Measurements from ENCODE around the gene BAIAP2.

DNA sequence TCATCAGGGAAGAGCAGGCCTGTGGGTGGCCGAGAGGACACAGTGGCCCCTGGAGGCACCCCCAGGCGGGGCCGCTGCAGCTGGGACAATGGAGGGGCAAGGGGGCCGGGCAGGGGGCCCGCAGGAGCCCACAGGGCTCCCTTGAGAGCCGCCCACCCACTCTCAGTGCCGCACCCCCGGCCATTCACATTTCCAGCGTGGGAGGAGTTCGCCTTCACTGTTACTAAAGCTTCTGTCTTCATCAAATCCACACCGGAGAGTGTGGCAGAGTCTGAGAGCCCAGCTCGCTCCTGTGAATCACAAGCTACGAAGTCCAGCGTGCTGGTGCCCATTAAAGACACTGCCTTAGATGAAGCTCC, 109.5 kb downstream of the BAIAP2 start:
- TF ChIP-seq, protein P1, sequence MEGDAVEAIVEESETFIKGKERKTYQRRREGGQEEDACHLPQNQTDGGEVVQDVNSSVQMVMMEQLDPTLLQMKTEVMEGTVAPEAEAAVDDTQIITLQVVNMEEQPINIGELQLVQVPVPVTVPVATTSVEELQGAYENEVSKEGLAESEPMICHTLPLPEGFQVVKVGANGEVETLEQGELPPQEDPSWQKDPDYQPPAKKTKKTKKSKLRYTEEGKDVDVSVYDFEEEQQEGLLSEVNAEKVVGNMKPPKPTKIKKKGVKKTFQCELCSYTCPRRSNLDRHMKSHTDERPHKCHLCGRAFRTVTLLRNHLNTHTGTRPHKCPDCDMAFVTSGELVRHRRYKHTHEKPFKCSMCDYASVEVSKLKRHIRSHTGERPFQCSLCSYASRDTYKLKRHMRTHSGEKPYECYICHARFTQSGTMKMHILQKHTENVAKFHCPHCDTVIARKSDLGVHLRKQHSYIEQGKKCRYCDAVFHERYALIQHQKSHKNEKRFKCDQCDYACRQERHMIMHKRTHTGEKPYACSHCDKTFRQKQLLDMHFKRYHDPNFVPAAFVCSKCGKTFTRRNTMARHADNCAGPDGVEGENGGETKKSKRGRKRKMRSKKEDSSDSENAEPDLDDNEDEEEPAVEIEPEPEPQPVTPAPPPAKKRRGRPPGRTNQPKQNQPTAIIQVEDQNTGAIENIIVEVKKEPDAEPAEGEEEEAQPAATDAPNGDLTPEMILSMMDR (IDR thresholded peaks at IDR 0.05) = no peak
- TF ChIP-seq POLR2AphosphoS5 (IDR thresholded peaks at IDR 0.05) = no peak

All from breast epithelium (tissue), 3 donors.